Right lobe of liver (tissue), 6 donors: ENCODE results near the gene GPR18. TPM values are rescaled to one million over a fixed set of nuclear protein-coding genes. Genes with fewer than 3 reads are reported as not detected.

Source experiments
- ATAC-seq, 4 donors: fragments of 200-7000 bp; cut with Tn5 transposase; one replicate each; pipeline ENCODE4 v1.9.1; 2020; ENCODE audit warnings: mild to moderate bottlenecking in 4 of 4, moderate library complexity in 4 of 4
- DNase-seq, 3 donors: peaks; one replicate each; pipeline ENCODE4 v3.0.0-alpha.2; 2020
- H3K27ac ChIP-seq, 3 donors: fragments of 200-600 bp; one replicate each; pipeline ENCODE4 v1.8.0; 2022
- H3K27me3 ChIP-seq, 2 donors: fragments of 200-600 bp; one replicate each; pipeline ENCODE4 v1.8.0; 2022
- H3K36me3 ChIP-seq, 4 donors: fragments of 200-600 bp; sonication (generic) in 1 of 4; one replicate each; pipeline versions ENCODE4 v1.5.1 to v1.8.0; 2017 to 2022; ENCODE audit warnings: control low read depth in 1 of 4
- H3K4me1 ChIP-seq, 4 donors: fragments of 200-600 bp; sonication (generic) in 1 of 4; one replicate each; pipeline versions ENCODE4 v1.5.1 to v1.8.0; 2017 to 2022; ENCODE audit warnings: control low read depth in 1 of 4
- H3K4me3 ChIP-seq, 3 donors: fragments of 200-600 bp; one replicate each; pipeline ENCODE4 v1.8.0; 2022
- H3K9me3 ChIP-seq, 4 donors: fragments of 200-600 bp; sonication (generic) in 1 of 4; one replicate each; pipeline versions ENCODE4 v1.5.1 to v1.8.0; 2017 to 2022; ENCODE audit warnings: control low read depth in 1 of 4
- CTCF ChIP-seq, 4 donors: fragments of 200-600 bp in 3 of 4; fragments of 450-650 bp in 1 of 4; IDR thresholded peaks; one replicate each; pipeline versions ENCODE4 v1.5.1 to v1.8.0; 2016 to 2022; ENCODE audit warnings: antibody characterized with exemption in 4 of 4, mild to moderate bottlenecking in 2 of 4
- POLR2A ChIP-seq: fragments of 450-650 bp; IDR thresholded peaks from one replicate; pipeline ENCODE4 v1.6.1; 2017; ENCODE audit warnings: antibody characterized with exemption, mild to moderate bottlenecking
- WGBS: methylation state at CpG from one replicate; pipeline ENCODE4 v1.1.6; 2018; ENCODE audit warnings: low coverage, low lambda C conversion rate; ENCODE audit not compliant: insufficient coverage; ENCODE audit errors: missing lambda C conversion rate; 5-methylcytosine and 5-hydroxymethylcytosine counted together
- intact Hi-C, 2 donors: fragments of 100-400 bp; cut with DNase I; formaldehyde crosslinking; loops; one replicate each; pipeline versions ENCODE4 v1.11.2 to v1.14.1; 2022
- total RNA-seq, 6 experiments: library from RNA; depleted of rRNA in 2 of 6; stranded (reverse); fragments of >200 nt in 2 of 6; fragmentation: NEBNext Ultra II Directional in 3 of 6; extraction: Animal tissue kit (Norgen Biotek cat#: 25700) in 3 of 6; gene quantifications; one replicate each; pipeline versions ENCODE4 v1.1.0 to v1.2.4, GENCODE V29; 2016 to 2023
- donor health status: DM: no; HTN: yes; CAD: no.
- donor health status: DM: no; HTN: no; CAD: no.
- donor health status: DM: no; HTN: no; CAD: no.
- donor health status: DM: no; HTN: yes; CAD: no.
- donor health status: DM: no; HTN: yes; CAD: no.

The GPR18 gene
- total RNA-seq, 6 experiments from 2014 or later: 0.13 to 0.17 TPM; not detected in 4

GRCh38 chr13:99265821-99266426, 7.7 kb upstream of the GPR18 start:
- H3K36me3 ChIP-seq: no peaks in the 10 kb centered on the region
- ATAC-seq (peak; percentile 72 to 78 (median 74)), DNase-seq (no peak)
- H3K4me3 ChIP-seq: no peak overlapping the region
- peaks cover 0 to 7% (median 2%) of the 10 kb centered on the region in 4 donors for H3K4me1 ChIP-seq
- TF ChIP-seq POLR2A: no peak
- peak; percentile 59 to 77 (median 73) for TF ChIP-seq CTCF (IDR thresholded peaks at IDR 0.05)
- H3K9me3 ChIP-seq: no peaks in the 10 kb centered on the region
- no peak overlapping the region for H3K27ac ChIP-seq
- no peaks in the 10 kb centered on the region for H3K27me3 ChIP-seq
- 13% methylated on average over 3 of the region's 3 CpGs for WGBS
- intact Hi-C loops: loop anchor here (5.0 kb wide), 3 partner anchors 89 to 171 kb away; no protein-coding TSS in a partner anchor

- H3K4me3 ChIP-seq: no peak overlapping the region
- no peaks in the 10 kb centered on the region for H3K36me3 ChIP-seq
- ATAC-seq (no peak), DNase-seq (no peak)
- no peak overlapping the region for H3K27ac ChIP-seq
- intact Hi-C loops: loop anchor here (5.0 kb wide), 3 partner anchors 88 to 172 kb away; no protein-coding TSS in a partner anchor
- H3K4me1 ChIP-seq: peaks cover 0 to 10% (median 2%) of the 10 kb centered on the region in 4 donors
- 73% methylated on average over 8 of the region's 8 CpGs for WGBS
- TF ChIP-seq CTCF (IDR thresholded peaks at IDR 0.05) (no peak), POLR2A (no peak)
- H3K27me3 ChIP-seq: no peaks in the 10 kb centered on the region
- H3K9me3 ChIP-seq: no peaks in the 10 kb centered on the region
These were observed 7.1 kb upstream of the GPR18 start for GRCh38 chr13:99265162-99265800.

- WGBS: no CpG with 5 or more reads among the region's 1 CpG
- ATAC-seq: peak; percentile 34 to 69 (median 48)
- intact Hi-C loops: loop anchor here in 1 of 2 donors (5.0 kb wide), 1 partner anchor 87 kb away; no protein-coding TSS in a partner anchor
These were observed 5.9 kb upstream of the GPR18 start for GRCh38 chr13:99264051-99264450.

GRCh38 chr13:99263126-99263785, 5.1 kb upstream of the GPR18 start:
- Histone ChIP-seq H3K27ac (no peak overlapping the region), H3K4me3 (no peak overlapping the region), H3K36me3 (no peaks in the 10 kb centered on the region), H3K4me1 (peaks cover 0 to 10% (median 0%) of the 10 kb centered on the region in 4 donors), H3K27me3 (no peaks in the 10 kb centered on the region), H3K9me3 (no peaks in the 10 kb centered on the region)
- TF ChIP-seq POLR2A (no peak), CTCF (IDR thresholded peaks at IDR 0.05) (no peak)
- no peak for DNase-seq
- 91% methylated on average over 7 of the region's 7 CpGs for WGBS
- ATAC-seq: no peak
- intact Hi-C loops: loop anchor here in 1 of 2 donors (5.0 kb wide), 1 partner anchor 86 kb away; no protein-coding TSS in a partner anchor

More at GRCh38 chr13:99264051-99264450, 5.9 kb upstream of the GPR18 start:
- no peaks in the 10 kb centered on the region for H3K36me3 ChIP-seq
- TF ChIP-seq POLR2A: no peak
- TF ChIP-seq CTCF (IDR thresholded peaks at IDR 0.05): no peak
- DNase-seq: no peak
- H3K9me3 ChIP-seq: no peaks in the 10 kb centered on the region
- no peak overlapping the region for H3K27ac ChIP-seq
- peaks cover 0 to 10% (median 0%) of the 10 kb centered on the region in 4 donors for H3K4me1 ChIP-seq
- H3K27me3 ChIP-seq: no peaks in the 10 kb centered on the region
- H3K4me3 ChIP-seq: no peak overlapping the region
